HepG2 (cell line): Measurements from ENCODE around the gene CDK6. TPM values are rescaled to one million over a fixed set of nuclear protein-coding genes. Genes with fewer than 3 reads are reported as not detected.
A peak's percentile ranks its signal among the peaks of the same experiment; 100 is the strongest.

Experiments
- HNRNPLL ChIP-seq: fragments of 200-400 bp; formaldehyde crosslinking; IDR thresholded peaks from 2 replicates; pipeline ENCODE4 v1.6.1; 2017; ENCODE audit warnings: mild to moderate bottlenecking, low read depth, low read length; ENCODE audit not compliant: poor library complexity, severe bottlenecking
- KDM2A ChIP-seq: sonication (generic); formaldehyde crosslinking; IDR thresholded peaks from 2 replicates; pipeline ENCODE4 v1.4.0; 2020; ENCODE audit warnings: low read depth, missing genetic modification reagents, borderline replicate concordance
- MAFF ChIP-seq: IDR thresholded peaks from 2 replicates; pipeline ENCODE4 v1.6.1; 2011; ENCODE audit warnings: low read depth, low read length, improper control_type of control experiment
- NR2C2 ChIP-seq: sonication (generic); formaldehyde crosslinking; IDR thresholded peaks from 2 replicates; pipeline ENCODE4 v1.4.0; 2020; ENCODE audit warnings: missing genetic modification reagents, mild to moderate bottlenecking, moderate library complexity, borderline replicate concordance
- NR2F2 ChIP-seq: IDR thresholded peaks from 2 replicates; pipeline ENCODE4 v1.6.1; 2012; ENCODE audit warnings: low read depth, inconsistent platforms, borderline replicate concordance
- SIN3A ChIP-seq: IDR thresholded peaks from 2 replicates; pipeline ENCODE4 v1.6.1; 2011; ENCODE audit warnings: low read depth, mild to moderate bottlenecking, control low read depth, low read length, borderline replicate concordance
- SRSF9 ChIP-seq: fragments of 200-400 bp; formaldehyde crosslinking; IDR thresholded peaks from 2 replicates; pipeline ENCODE4 v1.6.1; 2018; ENCODE audit warnings: borderline replicate concordance, mild to moderate bottlenecking, low read depth, low read length; ENCODE audit not compliant: insufficient read depth, poor library complexity, severe bottlenecking
- TAF1 ChIP-seq: sonication (generic); formaldehyde crosslinking; IDR thresholded peaks from 2 replicates; pipeline ENCODE4 v1.4.0; 2020; ENCODE audit warnings: missing genetic modification reagents
- ZBTB7A ChIP-seq: sonication (generic); formaldehyde crosslinking; IDR thresholded peaks from 2 replicates; pipeline ENCODE4 v1.8.0; 2022; ENCODE audit warnings: mild to moderate bottlenecking, missing genetic modification reagents
- ZEB1 ChIP-seq: IDR thresholded peaks from 2 replicates; pipeline ENCODE4 v1.6.1; 2012; ENCODE audit warnings: mild to moderate bottlenecking, low read depth, inconsistent platforms; ENCODE audit not compliant: insufficient replicate concordance
- ZNF232 ChIP-seq: sonication (generic); formaldehyde crosslinking; IDR thresholded peaks from 2 replicates; pipeline ENCODE4 v1.4.0; 2020; ENCODE audit warnings: missing genetic modification reagents, borderline replicate concordance
- ZNF292 ChIP-seq: sonication (generic); formaldehyde crosslinking; IDR thresholded peaks from 2 replicates; pipeline ENCODE4 v1.8.1; 2022; ENCODE audit warnings: mild to moderate bottlenecking, low read depth, missing genetic modification reagents, borderline replicate concordance
- ZNF367 ChIP-seq: sonication (generic); formaldehyde crosslinking; IDR thresholded peaks from 2 replicates; pipeline ENCODE4 v1.4.0; 2020; ENCODE audit warnings: missing genetic modification reagents, borderline replicate concordance
- ZNF441 ChIP-seq: sonication (generic); formaldehyde crosslinking; IDR thresholded peaks from 2 replicates; pipeline ENCODE4 v1.7.0; 2021; ENCODE audit warnings: missing genetic modification reagents, borderline replicate concordance
- ZNF501 ChIP-seq: sonication (generic); formaldehyde crosslinking; IDR thresholded peaks from 2 replicates; pipeline ENCODE4 v1.5.1; 2020; ENCODE audit warnings: mild to moderate bottlenecking, moderate library complexity, missing genetic modification reagents
- ZNF543 ChIP-seq: sonication (generic); formaldehyde crosslinking; IDR thresholded peaks from 2 replicates; pipeline ENCODE4 v1.4.0; 2020; ENCODE audit warnings: mild to moderate bottlenecking, missing genetic modification reagents
- ZNF550 ChIP-seq: sonication (generic); formaldehyde crosslinking; IDR thresholded peaks from 2 replicates; pipeline ENCODE4 v1.4.0; 2020; ENCODE audit warnings: mild to moderate bottlenecking, missing genetic modification reagents, borderline replicate concordance
- ZNF652 ChIP-seq: IDR thresholded peaks from 2 replicates; pipeline ENCODE4 v1.6.1; 2016; ENCODE audit warnings: low read depth, borderline replicate concordance
- ZSCAN20 ChIP-seq: sonication (generic); formaldehyde crosslinking; IDR thresholded peaks from 2 replicates; pipeline ENCODE4 v1.4.0; 2020; ENCODE audit warnings: missing genetic modification reagents, mild to moderate bottlenecking, borderline replicate concordance
- polyA plus RNA-seq, 8 experiments: library from polyadenylated mRNA; depleted of rRNA in 3 of 8; stranded (reverse) in 7 of 8; unstranded in 1 of 8; fragments of >200 nt; fragmentation: Illumina TruSeq in 4 of 8; extraction: Trizol in 4 of 8; gene quantifications; 2 replicates each; pipeline versions ENCODE4 v1.2.1 to v1.2.3, GENCODE V29; 2011 to 2016; ENCODE audit warnings: low read depth in 4 of 8, missing spikeins in 1 of 8, mixed read lengths in 1 of 8; ENCODE audit not compliant: insufficient read depth in 1 of 8
- total RNA-seq, 5 experiments: library from RNA; depleted of rRNA; stranded (reverse); fragments of >200 nt; fragmentation: Illumina TruSeq; extraction: Trizol; gene quantifications; 2 replicates each; pipeline ENCODE4 v1.2.3, GENCODE V29; 2016; ENCODE audit warnings: low read depth in 1 of 5
- TF ChIP-seq, protein P1 (sequence below): sonication (generic); formaldehyde crosslinking; IDR thresholded peaks from 2 replicates; pipeline ENCODE4 v1.8.0; 2022; ENCODE audit warnings: mild to moderate bottlenecking, missing genetic modification reagents; ENCODE audit not compliant: insufficient replicate concordance
- TF ChIP-seq, protein P2 (sequence below): sonication (generic); formaldehyde crosslinking; IDR thresholded peaks from 2 replicates; pipeline ENCODE4 v1.8.0; 2022; ENCODE audit warnings: mild to moderate bottlenecking, missing genetic modification reagents

CDK6 gene
- total and polyA plus RNA-seq, 2 of the 13 experiments (the other 11 are each of a cell fraction or from before 2014, with no cell fraction given): 34.6 to 90.8 TPM

DNA sequence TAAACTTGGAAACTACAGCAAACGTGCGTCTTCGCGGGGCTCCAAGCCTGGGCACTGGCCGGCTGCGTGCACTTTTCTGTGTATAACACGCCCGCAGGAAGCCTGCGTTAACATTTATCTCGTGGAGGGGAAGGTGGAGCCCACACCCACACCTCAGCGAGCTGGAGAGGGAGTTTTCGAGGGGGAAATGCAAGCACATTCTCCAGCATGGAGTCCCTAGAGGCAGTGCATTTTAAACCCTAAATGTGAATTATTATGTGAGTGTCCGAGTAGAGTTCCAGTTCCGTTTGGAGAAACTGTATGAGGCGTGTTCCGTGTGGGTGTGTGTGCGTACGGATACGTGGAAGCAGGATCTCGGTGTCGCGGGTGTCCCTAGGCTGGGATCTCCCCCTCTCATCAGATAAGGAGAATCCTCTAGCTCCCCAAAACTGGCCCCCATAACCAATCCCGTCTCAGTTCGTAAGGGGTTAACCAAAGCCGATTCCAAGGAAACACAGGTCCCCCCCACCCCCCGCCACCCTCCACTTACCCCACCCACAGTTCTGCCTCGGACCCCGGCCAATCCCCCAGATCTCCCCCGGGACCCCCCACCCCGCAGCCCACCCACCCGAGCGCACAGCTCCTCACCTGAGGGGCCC is 403 bp downstream of the CDK6 start (continued):
- TF ChIP-seq, protein P1, sequence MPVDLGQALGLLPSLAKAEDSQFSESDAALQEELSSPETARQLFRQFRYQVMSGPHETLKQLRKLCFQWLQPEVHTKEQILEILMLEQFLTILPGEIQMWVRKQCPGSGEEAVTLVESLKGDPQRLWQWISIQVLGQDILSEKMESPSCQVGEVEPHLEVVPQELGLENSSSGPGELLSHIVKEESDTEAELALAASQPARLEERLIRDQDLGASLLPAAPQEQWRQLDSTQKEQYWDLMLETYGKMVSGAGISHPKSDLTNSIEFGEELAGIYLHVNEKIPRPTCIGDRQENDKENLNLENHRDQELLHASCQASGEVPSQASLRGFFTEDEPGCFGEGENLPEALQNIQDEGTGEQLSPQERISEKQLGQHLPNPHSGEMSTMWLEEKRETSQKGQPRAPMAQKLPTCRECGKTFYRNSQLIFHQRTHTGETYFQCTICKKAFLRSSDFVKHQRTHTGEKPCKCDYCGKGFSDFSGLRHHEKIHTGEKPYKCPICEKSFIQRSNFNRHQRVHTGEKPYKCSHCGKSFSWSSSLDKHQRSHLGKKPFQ (CRISPR knock-in tag): no peak
- TF ChIP-seq ZNF292 (CRISPR knock-in tag) (no peak), NR2C2 (CRISPR knock-in tag) (no peak), NR2F2 (no peak), SIN3A (0 out of 2 replicates have a peak, but pooled peaks have one; percentile 3), SRSF9 (no peak), ZNF652 (CRISPR knock-in tag) (peak; percentile 85), TAF1 (0 out of 2 replicates have a peak, but pooled peaks have one; percentile 1), ZEB1 (no peak), ZSCAN20 (no peak), ZNF367 (no peak), ZNF501 (CRISPR knock-in tag) (0 out of 2 replicates have a peak, but pooled peaks have one; percentile 1), ZNF232 (CRISPR knock-in tag) (no peak), ZNF543 (0 out of 2 replicates have a peak, but pooled peaks have one; percentile 14), ZNF550 (CRISPR knock-in tag) (no peak), ZBTB7A (CRISPR knock-in tag) (no peak), MAFF (no peak), KDM2A (no peak; the same call in none of the 2 replicates), HNRNPLL (peak; percentile 39), ZNF441 (CRISPR knock-in tag) (0 out of 2 replicates have a peak, but pooled peaks have one; percentile 4)
- TF ChIP-seq, protein P2, sequence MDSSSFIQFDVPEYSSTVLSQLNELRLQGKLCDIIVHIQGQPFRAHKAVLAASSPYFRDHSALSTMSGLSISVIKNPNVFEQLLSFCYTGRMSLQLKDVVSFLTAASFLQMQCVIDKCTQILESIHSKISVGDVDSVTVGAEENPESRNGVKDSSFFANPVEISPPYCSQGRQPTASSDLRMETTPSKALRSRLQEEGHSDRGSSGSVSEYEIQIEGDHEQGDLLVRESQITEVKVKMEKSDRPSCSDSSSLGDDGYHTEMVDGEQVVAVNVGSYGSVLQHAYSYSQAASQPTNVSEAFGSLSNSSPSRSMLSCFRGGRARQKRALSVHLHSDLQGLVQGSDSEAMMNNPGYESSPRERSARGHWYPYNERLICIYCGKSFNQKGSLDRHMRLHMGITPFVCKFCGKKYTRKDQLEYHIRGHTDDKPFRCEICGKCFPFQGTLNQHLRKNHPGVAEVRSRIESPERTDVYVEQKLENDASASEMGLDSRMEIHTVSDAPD: no peak
